Measurements from ENCODE around the gene TTLL10. TPM values are rescaled to one million over a fixed set of nuclear protein-coding genes. Genes with fewer than 3 reads are reported as not detected.

Gene TTLL10
- total RNA-seq, 4 donors from 2014 or later, result 0.40 to 0.48 TPM; not detected in 2

DNA sequence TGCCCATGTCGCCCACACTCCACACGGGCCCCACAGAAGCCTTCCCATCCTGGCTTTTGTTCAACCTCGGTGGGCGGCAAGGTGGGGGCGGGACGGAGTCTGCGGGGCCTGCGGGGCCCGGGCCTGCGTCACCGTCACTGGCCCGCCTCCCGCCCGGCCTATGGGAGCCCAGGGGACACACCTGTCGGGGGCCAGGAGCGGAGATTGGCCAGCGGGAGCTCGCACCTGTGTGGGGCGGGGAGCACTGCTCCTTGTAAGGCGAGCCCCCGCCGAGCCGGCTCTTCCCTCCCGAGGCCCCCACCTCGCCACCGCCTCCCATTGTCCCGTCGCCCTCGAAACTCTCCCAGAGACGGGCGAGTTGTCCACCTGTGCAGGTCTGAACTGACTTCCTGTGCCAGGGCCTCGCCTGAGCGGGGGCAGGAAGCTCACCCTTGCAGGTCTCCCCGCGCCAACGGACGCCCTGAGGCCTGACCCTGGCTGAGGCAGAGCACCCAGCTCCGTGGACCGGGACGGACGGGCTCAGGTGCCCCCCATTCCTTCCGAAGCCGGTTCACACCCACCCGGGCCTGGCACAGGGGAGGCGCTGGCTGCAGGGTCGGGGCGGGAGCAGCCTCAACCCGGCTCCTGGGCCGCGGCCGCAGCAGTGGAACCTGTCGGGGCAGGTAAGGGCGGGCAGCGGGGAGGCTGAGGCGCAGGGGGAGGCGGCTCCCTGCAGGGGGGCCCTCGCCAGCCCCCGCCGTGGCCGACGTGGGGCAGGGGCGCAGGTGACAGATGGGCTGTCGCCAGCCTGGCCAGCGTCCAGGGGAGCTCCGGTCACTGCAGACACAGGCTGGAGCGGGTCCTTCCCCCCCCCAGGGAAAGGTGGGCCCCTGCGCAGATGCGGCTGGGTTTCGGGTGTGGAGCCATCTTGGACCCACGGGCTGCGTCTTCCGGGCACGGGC is 10.8 kb upstream of the TTLL10 start:
- TF ChIP-seq EP300 (IDR thresholded peaks at IDR 0.05; ENCODE audit: low read depth), result no peak
- peak; percentile 65 to 97 (median 95) for TF ChIP-seq POLR2AphosphoS5 (IDR thresholded peaks at IDR 0.05)
- TF ChIP-seq, protein P1, sequence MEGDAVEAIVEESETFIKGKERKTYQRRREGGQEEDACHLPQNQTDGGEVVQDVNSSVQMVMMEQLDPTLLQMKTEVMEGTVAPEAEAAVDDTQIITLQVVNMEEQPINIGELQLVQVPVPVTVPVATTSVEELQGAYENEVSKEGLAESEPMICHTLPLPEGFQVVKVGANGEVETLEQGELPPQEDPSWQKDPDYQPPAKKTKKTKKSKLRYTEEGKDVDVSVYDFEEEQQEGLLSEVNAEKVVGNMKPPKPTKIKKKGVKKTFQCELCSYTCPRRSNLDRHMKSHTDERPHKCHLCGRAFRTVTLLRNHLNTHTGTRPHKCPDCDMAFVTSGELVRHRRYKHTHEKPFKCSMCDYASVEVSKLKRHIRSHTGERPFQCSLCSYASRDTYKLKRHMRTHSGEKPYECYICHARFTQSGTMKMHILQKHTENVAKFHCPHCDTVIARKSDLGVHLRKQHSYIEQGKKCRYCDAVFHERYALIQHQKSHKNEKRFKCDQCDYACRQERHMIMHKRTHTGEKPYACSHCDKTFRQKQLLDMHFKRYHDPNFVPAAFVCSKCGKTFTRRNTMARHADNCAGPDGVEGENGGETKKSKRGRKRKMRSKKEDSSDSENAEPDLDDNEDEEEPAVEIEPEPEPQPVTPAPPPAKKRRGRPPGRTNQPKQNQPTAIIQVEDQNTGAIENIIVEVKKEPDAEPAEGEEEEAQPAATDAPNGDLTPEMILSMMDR (IDR thresholded peaks at IDR 0.05), result peak in 1 of 5 experiments; percentile 2
- TF ChIP-seq POLR2A (IDR thresholded peaks at IDR 0.05), result peak; percentile 99
- H3K9me3 ChIP-seq, result no peaks in the 10 kb centered on the region
- 41% methylated on average over 42 of the region's 73 CpGs; no CpG with 5 or more reads in 1 of the 2 donors for WGBS, 2 donors (ENCODE audit: low coverage in 1 of 2)
- H3K27ac ChIP-seq, result peak overlapping the region; percentile 96 to 98 (median 97)
- DNase-seq, result peak; percentile 92
- intact Hi-C loops (cut with DNase I; ENCODE audit: low total_unique reads), result no loop called here
- peak overlapping the region; percentile 32 to 63 (median 50) for H3K4me3 ChIP-seq
- peaks cover 9 to 65% (median 39%) of the 10 kb centered on the region in 4 donors for H3K4me1 ChIP-seq
- peaks cover 11% of the 10 kb centered on the region for H3K27me3 ChIP-seq
- no peaks in the 10 kb centered on the region for H3K36me3 ChIP-seq
- in situ Hi-C loops (cut with MboI; ENCODE audit: low pct_ligation_motif_present in 1 of 4, low pct_unique_long_range_greater_than_20kb in 1 of 4, low sequenced_read_pairs in 3 of 4), result no loop called here

DNA sequence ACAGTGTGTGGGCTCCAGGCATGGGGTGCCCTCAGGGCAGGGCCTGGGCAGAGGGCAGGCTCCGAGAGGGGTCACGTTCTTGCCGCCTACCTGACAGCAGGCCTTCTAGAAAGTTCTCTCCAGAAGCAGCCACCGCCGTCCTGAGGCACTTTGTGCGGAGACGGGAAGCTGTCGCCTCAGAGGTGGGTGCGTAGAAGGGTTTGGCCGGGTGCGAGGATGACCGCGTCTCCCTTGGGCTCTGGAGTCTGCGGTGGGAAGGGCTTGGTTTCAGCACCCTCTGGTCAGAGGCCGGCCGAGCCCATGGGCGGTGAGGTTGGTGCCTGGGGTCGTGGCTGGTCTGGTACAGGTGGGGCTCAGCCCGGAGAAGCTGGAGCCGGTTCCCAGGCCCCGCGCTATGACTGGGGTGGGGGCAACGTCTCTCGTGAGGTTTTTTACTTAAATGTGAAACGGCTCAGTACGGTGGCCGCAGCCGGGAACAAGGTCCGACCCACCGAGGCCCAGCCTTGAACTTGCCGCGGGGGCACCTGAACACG is 10.1 kb upstream of the TTLL10 start:
- WGBS, 2 donors (ENCODE audit: low coverage in 1 of 2), result 59 to 63% methylated on average over 5 to 31 of the region's 33 CpGs
- intact Hi-C loops (cut with DNase I; ENCODE audit: low total_unique reads) (no loop called here), in situ Hi-C loops (cut with MboI; ENCODE audit: low pct_ligation_motif_present in 1 of 4, low pct_unique_long_range_greater_than_20kb in 1 of 4, low sequenced_read_pairs in 3 of 4) (no loop called here)
- H3K36me3 ChIP-seq, result no peaks in the 10 kb centered on the region
- H3K27me3 ChIP-seq, result peaks cover 13% of the 10 kb centered on the region
- peak overlapping the region; percentile 96 to 98 (median 97) for H3K27ac ChIP-seq
- no peak for TF ChIP-seq EP300 (IDR thresholded peaks at IDR 0.05; ENCODE audit: low read depth)
- TF ChIP-seq, protein P1 (IDR thresholded peaks at IDR 0.05), result no peak
- peak in 1 of 3 donors; percentile 47 for TF ChIP-seq POLR2AphosphoS5 (IDR thresholded peaks at IDR 0.05)
- no peak for TF ChIP-seq POLR2A (IDR thresholded peaks at IDR 0.05)
- peak overlapping the region; percentile 32 to 63 (median 50) for H3K4me3 ChIP-seq
- H3K4me1 ChIP-seq, result peaks cover 4 to 59% (median 33%) of the 10 kb centered on the region in 4 donors
- no peaks in the 10 kb centered on the region for H3K9me3 ChIP-seq
- no peak for DNase-seq

DNA sequence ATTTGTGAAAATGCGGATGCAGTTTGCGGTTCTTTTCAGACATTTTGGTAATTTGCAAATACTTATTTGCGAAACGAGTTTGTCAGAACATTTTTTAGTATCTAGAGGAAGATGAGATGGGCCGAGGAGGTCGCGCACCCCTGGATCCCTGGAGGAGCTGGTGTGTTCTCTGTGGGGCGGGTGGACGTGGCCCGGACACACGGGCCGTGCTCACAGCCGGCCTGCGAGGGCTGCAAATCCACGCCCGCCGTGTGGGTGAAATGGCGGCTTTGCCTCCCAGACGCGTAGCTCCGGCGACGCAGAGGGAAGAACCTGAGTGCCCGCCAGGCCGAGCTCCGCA is 9.3 kb upstream of the TTLL10 start:
- in situ Hi-C loops (cut with MboI; ENCODE audit: low pct_ligation_motif_present in 1 of 4, low pct_unique_long_range_greater_than_20kb in 1 of 4, low sequenced_read_pairs in 3 of 4) (no loop called here), intact Hi-C loops (cut with DNase I; ENCODE audit: low total_unique reads) (no loop called here)
- Histone ChIP-seq H3K27ac (peak overlapping the region; percentile 96 to 98 (median 97)), H3K4me3 (peak overlapping the region; percentile 4 to 63 (median 50)), H3K36me3 (no peaks in the 10 kb centered on the region), H3K4me1 (peaks cover 0 to 51% (median 27%) of the 10 kb centered on the region in 4 donors), H3K27me3 (peaks cover 16% of the 10 kb centered on the region), H3K9me3 (no peaks in the 10 kb centered on the region)
- 47 to 63% methylated on average over 2 to 18 of the region's 26 CpGs for whole genome bisulfite sequencing, 2 donors (ENCODE audit: low coverage in 1 of 2)
- TF ChIP-seq, protein P1 (IDR thresholded peaks at IDR 0.05), result no peak
- no peak for TF ChIP-seq POLR2AphosphoS5 (IDR thresholded peaks at IDR 0.05)
- no peak for DNase-seq

DNA sequence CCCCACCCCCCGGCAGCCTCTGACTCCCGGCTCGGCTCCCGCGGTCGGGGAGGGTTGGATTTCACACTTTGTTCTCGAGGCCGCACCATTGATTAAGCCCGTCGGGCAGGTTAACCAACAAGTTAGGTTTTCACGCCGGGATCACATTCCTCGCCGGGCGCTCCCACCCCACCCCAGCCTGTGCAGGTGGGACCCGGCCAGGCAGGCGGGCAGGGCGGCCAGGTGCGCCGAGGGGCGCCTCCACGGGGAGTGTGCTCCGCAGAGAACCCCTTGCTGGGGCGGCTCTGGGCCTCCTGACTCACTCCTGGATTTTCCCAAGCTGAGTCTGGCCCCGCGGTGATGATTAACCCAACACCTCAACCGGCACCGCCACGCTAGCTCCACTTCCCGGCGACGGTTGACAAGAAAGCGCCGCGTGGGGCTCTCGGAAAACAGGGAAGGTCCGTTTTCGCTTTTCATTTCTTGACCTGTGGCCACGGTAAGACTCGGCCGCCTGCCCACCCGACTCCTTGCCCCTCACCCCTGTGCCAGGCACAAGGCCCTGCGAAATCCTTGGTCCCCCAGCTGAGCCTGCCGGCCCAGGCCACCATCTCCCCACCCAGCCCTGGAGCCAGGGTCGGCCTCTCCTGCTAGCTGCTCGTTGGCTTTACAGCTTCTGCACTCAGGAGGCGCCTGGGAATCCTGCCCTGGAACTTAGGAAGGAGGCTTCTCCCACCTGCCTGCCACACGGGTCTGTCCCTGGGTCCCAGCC is 8.8 kb upstream of the TTLL10 start:
- DNase-seq, result peak; percentile 67
- Histone ChIP-seq H3K9me3 (no peaks in the 10 kb centered on the region), H3K36me3 (no peaks in the 10 kb centered on the region), H3K27ac (peak overlapping the region; percentile 96 to 98 (median 97)), H3K4me3 (peak overlapping the region; percentile 4 to 63 (median 50)), H3K27me3 (peaks cover 16% of the 10 kb centered on the region), H3K4me1 (peaks cover 0 to 47% (median 22%) of the 10 kb centered on the region in 4 donors)
- TF ChIP-seq EP300 (IDR thresholded peaks at IDR 0.05; ENCODE audit: low read depth), result no peak
- TF ChIP-seq POLR2A (IDR thresholded peaks at IDR 0.05), result peak; percentile 76
- TF ChIP-seq, protein P1 (IDR thresholded peaks at IDR 0.05), result no peak
- TF ChIP-seq POLR2AphosphoS5 (IDR thresholded peaks at IDR 0.05), result peak in 2 of 3 donors; percentile 43 to 54
- intact Hi-C loops (cut with DNase I; ENCODE audit: low total_unique reads) (no loop called here), in situ Hi-C loops (cut with MboI; ENCODE audit: low pct_ligation_motif_present in 1 of 4, low pct_unique_long_range_greater_than_20kb in 1 of 4, low sequenced_read_pairs in 3 of 4) (no loop called here)
- WGBS, 2 donors (ENCODE audit: low coverage in 1 of 2), result 46% methylated on average over 46 of the region's 48 CpGs; no CpG with 5 or more reads in 1 of the 2 donors

Measured in transverse colon (tissue), 4 donors.